Ishikawa (cell line): ENCODE measurements around the gene AIG1.

ENCODE experiments used
- CEBPB ChIP-seq: IDR thresholded peaks from 2 replicates; pipeline ENCODE4 v1.6.1; 2012
- CREB1 ChIP-seq: IDR thresholded peaks from 2 replicates; pipeline ENCODE4 v1.6.1; 2012; ENCODE audit warnings: low read depth
- EGR1 ChIP-seq: IDR thresholded peaks from 2 replicates; pipeline ENCODE4 v1.6.1; 2012
- EP300 ChIP-seq: IDR thresholded peaks from 2 replicates; pipeline ENCODE4 v1.6.1; 2012; ENCODE audit warnings: borderline replicate concordance
- FOXM1 ChIP-seq: IDR thresholded peaks from 2 replicates; pipeline ENCODE4 v1.6.1; 2012; ENCODE audit warnings: low read depth, borderline replicate concordance
- NFIC ChIP-seq: IDR thresholded peaks from 2 replicates; pipeline ENCODE4 v1.6.1; 2012
- RAD21 ChIP-seq: IDR thresholded peaks from 2 replicates; pipeline ENCODE4 v1.6.1; 2012; ENCODE audit warnings: low read depth
- TAF1 ChIP-seq: IDR thresholded peaks from 2 replicates; pipeline ENCODE4 v1.6.1; 2012; ENCODE audit warnings: low read depth, mild to moderate bottlenecking
- TCF12 ChIP-seq: IDR thresholded peaks from 2 replicates; pipeline ENCODE4 v1.6.1; 2012; ENCODE audit warnings: low read depth
- TEAD4 ChIP-seq: IDR thresholded peaks from 2 replicates; pipeline ENCODE4 v1.6.1; 2012
- YY1 ChIP-seq: IDR thresholded peaks from 2 replicates; pipeline ENCODE4 v1.6.1; 2012; ENCODE audit warnings: low read depth
- ZBTB7A ChIP-seq: IDR thresholded peaks from 2 replicates; pipeline ENCODE4 v1.6.1; 2012; ENCODE audit warnings: low read depth
- TF ChIP-seq, protein P1 (sequence below): IDR thresholded peaks from 2 replicates; pipeline ENCODE4 v1.6.1; 2012
- TF ChIP-seq, protein P2 (sequence below): IDR thresholded peaks from 2 replicates; pipeline ENCODE4 v1.6.1; 2012
- TF ChIP-seq, protein P3 (sequence below): IDR thresholded peaks from 2 replicates; pipeline ENCODE4 v1.6.1; 2012; ENCODE audit warnings: low read depth, mild to moderate bottlenecking

AIG1 gene

DNA sequence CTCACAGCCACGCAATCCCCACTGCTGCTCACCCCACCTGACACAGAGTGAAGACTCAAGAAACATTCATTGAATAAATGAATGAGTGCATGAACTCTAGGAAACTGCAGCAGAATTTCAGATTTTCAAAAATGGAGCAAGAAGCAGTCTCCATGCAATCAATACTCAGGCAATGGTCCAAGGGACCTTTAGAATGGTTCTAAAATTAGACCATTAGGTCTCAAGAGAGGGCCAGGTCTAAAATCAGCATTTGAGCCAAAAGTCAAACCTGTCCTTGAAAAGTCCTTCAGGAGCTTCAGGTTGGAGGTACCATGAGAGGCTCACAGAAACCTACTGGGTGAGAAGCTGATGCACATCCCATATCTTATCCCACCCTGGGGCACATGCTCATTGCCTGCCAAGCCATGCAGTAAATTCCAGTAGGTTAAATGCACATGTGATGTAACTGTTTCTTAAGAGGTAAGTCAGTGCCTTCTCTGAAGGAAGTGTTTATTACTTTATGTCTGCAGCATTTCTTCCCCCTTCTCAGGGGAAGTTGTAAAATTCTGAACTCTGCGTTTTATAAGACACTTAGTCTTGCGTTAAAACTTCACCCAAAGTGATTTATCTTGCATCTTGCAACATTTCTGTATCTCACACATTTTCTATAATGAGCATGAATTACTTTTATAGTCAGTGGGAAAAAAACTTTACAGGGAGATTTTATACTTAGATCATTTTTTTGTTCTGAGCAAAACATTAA, 263.2 kb downstream of the AIG1 start:
- TF ChIP-seq, protein P1, sequence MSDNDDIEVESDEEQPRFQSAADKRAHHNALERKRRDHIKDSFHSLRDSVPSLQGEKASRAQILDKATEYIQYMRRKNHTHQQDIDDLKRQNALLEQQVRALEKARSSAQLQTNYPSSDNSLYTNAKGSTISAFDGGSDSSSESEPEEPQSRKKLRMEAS: no peak
- TF ChIP-seq TCF12 (no peak), NFIC (no peak), YY1 (no peak), EGR1 (no peak), CEBPB (no peak), RAD21 (no peak), ZBTB7A (no peak), FOXM1 (no peak), EP300 (no peak), CREB1 (no peak), TEAD4 (no peak)
- TF ChIP-seq, protein P2, sequence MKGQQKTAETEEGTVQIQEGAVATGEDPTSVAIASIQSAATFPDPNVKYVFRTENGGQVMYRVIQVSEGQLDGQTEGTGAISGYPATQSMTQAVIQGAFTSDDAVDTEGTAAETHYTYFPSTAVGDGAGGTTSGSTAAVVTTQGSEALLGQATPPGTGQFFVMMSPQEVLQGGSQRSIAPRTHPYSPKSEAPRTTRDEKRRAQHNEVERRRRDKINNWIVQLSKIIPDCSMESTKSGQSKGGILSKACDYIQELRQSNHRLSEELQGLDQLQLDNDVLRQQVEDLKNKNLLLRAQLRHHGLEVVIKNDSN: no peak

- TF ChIP-seq CREB1 (no peak), EP300 (no peak), TCF12 (no peak), YY1 (no peak), EGR1 (no peak), CEBPB (no peak), ZBTB7A (no peak), TAF1 (no peak), TEAD4 (no peak), FOXM1 (no peak), RAD21 (no peak), NFIC (no peak)
- TF ChIP-seq, protein P3, sequence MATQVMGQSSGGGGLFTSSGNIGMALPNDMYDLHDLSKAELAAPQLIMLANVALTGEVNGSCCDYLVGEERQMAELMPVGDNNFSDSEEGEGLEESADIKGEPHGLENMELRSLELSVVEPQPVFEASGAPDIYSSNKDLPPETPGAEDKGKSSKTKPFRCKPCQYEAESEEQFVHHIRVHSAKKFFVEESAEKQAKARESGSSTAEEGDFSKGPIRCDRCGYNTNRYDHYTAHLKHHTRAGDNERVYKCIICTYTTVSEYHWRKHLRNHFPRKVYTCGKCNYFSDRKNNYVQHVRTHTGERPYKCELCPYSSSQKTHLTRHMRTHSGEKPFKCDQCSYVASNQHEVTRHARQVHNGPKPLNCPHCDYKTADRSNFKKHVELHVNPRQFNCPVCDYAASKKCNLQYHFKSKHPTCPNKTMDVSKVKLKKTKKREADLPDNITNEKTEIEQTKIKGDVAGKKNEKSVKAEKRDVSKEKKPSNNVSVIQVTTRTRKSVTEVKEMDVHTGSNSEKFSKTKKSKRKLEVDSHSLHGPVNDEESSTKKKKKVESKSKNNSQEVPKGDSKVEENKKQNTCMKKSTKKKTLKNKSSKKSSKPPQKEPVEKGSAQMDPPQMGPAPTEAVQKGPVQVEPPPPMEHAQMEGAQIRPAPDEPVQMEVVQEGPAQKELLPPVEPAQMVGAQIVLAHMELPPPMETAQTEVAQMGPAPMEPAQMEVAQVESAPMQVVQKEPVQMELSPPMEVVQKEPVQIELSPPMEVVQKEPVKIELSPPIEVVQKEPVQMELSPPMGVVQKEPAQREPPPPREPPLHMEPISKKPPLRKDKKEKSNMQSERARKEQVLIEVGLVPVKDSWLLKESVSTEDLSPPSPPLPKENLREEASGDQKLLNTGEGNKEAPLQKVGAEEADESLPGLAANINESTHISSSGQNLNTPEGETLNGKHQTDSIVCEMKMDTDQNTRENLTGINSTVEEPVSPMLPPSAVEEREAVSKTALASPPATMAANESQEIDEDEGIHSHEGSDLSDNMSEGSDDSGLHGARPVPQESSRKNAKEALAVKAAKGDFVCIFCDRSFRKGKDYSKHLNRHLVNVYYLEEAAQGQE: no peak
- TF ChIP-seq, protein P2: no peak
- TF ChIP-seq, protein P1: no peak
Measured at GRCh38 chr6:143325379-143326140, 264.9 kb downstream of the AIG1 start.

GRCh38 chr6:143328876-143329275, 268.2 kb downstream of the AIG1 start:
- no peak for TF ChIP-seq TEAD4
- no peak for TF ChIP-seq FOXM1
- TF ChIP-seq, protein P2: no peak
- no peak for TF ChIP-seq EGR1
- no peak for TF ChIP-seq CREB1
- TF ChIP-seq TCF12: no peak
- TF ChIP-seq, protein P3: no peak
- TF ChIP-seq, protein P1: no peak
- no peak for TF ChIP-seq TAF1
- TF ChIP-seq ZBTB7A: no peak
- TF ChIP-seq CEBPB: no peak
- TF ChIP-seq EP300: no peak
- no peak for TF ChIP-seq YY1
- no peak for TF ChIP-seq RAD21
- no peak for TF ChIP-seq NFIC

DNA sequence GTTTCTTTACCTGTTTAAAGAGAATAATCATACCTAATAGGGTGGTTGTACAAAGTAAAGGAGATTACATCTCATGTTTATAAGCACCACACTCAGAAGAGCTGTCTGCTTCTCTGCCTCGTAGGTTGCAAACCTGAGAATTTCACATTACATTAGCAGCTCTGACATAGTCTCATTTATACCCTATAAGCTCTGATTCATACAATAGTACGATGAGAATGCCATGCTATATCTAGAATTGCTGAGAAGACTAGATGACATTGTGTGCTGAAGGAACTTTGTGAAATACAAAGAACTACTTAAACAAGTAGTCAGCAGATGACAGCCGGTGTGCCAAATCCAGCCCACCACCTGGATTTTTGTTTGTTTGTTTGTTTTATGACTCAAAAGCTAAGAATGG, 268.6 kb downstream of the AIG1 start:
- TF ChIP-seq FOXM1 (no peak), CREB1 (no peak), ZBTB7A (no peak), TAF1 (no peak), TEAD4 (no peak), YY1 (no peak), NFIC (no peak), RAD21 (no peak), CEBPB (no peak), EP300 (no peak)
- TF ChIP-seq, protein P2: no peak
- TF ChIP-seq, protein P3: no peak
- TF ChIP-seq, protein P1: no peak
